MM.1S (cell line): ENCODE data around the gene PTMS.

ENCODE experiments used
- CTCF ChIP-seq: fragments of 300-600 bp; sonication (generic); IDR thresholded peaks from 2 replicates; pipeline ENCODE4 v1.5.1; 2016; ENCODE audit warnings: antibody characterized with exemption, low read length, mixed read lengths
- EZH2 ChIP-seq: fragments of 300-600 bp; sonication (generic); optimal IDR thresholded peaks from 2 replicates; pipeline ENCODE3; 2017; ENCODE audit warnings: low read depth, mild to moderate bottlenecking, antibody characterized with exemption, low read length, mixed read lengths

DNA sequence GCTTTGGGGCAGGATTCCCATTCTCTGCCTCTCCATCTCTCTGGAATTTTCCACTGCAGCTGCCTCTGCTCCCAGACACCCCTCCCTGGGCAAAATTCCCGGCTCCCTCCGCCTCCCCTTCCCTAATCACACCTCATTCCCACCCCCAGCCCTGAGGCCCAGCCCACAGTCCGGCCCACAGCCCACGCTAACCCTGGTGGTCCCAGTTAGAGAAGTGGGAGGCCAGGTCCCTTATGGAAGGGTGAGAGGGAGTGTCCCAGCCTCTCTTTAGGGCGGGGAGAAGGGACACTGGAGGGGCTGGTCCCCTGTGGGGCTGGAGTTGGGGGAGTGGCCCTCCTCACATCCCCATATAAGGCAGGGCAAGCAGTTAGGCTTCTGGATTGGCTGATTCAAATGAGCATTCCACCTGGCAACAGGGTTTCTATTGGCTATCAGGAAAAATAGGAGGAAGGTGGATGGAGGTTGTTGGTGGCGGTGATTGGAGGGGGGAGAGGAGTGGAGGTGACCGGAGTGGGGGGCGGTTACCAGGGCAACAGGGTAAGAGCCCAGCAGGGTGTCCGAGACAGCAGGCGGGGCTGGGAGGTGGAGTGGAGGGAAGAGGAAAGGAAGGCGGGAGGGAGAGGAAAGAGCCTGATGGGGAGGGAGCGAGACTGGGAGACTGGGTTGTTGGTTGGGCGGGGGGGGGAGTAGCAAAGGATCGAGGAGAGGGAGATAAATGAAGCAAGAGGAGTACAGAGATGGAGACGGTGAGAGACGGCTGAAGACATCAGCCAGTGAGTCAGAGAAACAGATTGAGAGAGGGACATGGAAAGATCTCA is 1.9 kb upstream of the PTMS start:
- TF ChIP-seq CTCF (no peak), EZH2 (no peak)
